BLaER1 treated with 17β-estradiol and CSF1 and Interleukin-3, amounts not matched to agents 10 nM and 100 nM (cell line): Measurements from ENCODE around the gene DDX41.
A peak's percentile ranks its signal among the peaks of the same experiment; 100 is the strongest.
"Not testable (repeated sequence)": the region's sequence is repeated elsewhere in the genome, so short reads cannot be mapped to it uniquely, and the experiment has no call there.

ENCODE experiments used
- H3K27ac ChIP-seq, 11 experiments: shearing (Covaris generic); formaldehyde crosslinking; 2 replicates each; pipeline ENCODE4 v1.8.1; 2022
- H3K27me3 ChIP-seq, 11 experiments: shearing (Covaris generic); formaldehyde crosslinking; 2 replicates each; pipeline ENCODE4 v1.8.1; 2022
- H3K36me3 ChIP-seq, 11 experiments: shearing (Covaris generic); formaldehyde crosslinking; 2 replicates each; pipeline ENCODE4 v1.8.1; 2022
- H3K4me1 ChIP-seq, 10 experiments: shearing (Covaris generic); formaldehyde crosslinking; 2 replicates each; pipeline ENCODE4 v1.8.1; 2022
- H3K4me2 ChIP-seq, 11 experiments: shearing (Covaris generic); formaldehyde crosslinking; 2 replicates each; pipeline ENCODE4 v1.8.1; 2022
- H3K4me3 ChIP-seq, 10 experiments: shearing (Covaris generic); formaldehyde crosslinking; 2 replicates each; pipeline ENCODE4 v1.8.1; 2022
- H3K9ac ChIP-seq, 11 experiments: shearing (Covaris generic); formaldehyde crosslinking; 2 replicates each; pipeline ENCODE4 v1.8.1; 2022
- H3K9me3 ChIP-seq, 11 experiments: shearing (Covaris generic); formaldehyde crosslinking; replicated peaks in 1 of 11; 2 replicates each; pipeline ENCODE4 v1.8.1; 2022
- H4K20me1 ChIP-seq, 11 experiments: shearing (Covaris generic); formaldehyde crosslinking; 2 replicates each; pipeline ENCODE4 v1.8.1; 2022
- Cebpa-rat ChIP-seq, 11 experiments: shearing (Covaris generic); IDR thresholded peaks; 2 replicates each; pipeline ENCODE4 v1.8.1; 2022

The DDX41 gene

GRCh38 chr5:177542816-177543465 is 26.2 kb upstream of the DDX41 start:
- Histone ChIP-seq H3K27ac (peak overlapping the region in 5 of 11 experiments; percentile 25 to 83 (median 75); a peak in 6 of 22 replicates), H3K4me3 (no peak overlapping the region), H3K4me1 (peaks cover 18 to 50% (median 40%) of the 10 kb centered on the region in 10 experiments), H3K4me2 (no peak overlapping the region), H3K9me3 (no peaks in the 10 kb centered on the region), H3K27me3 (no peaks in the 10 kb centered on the region), H3K9ac (no peak overlapping the region), H4K20me1 (peaks cover 55 to 100% (median 93%) of the 10 kb centered on the region in 11 experiments), H3K36me3 (peaks cover 38 to 93% (median 70%) of the 10 kb centered on the region in 11 experiments)
- no peak for TF ChIP-seq Cebpa-rat (IDR thresholded peaks at IDR 0.05)

GRCh38 chr5:177540438-177540837 is 23.7 kb upstream of the DDX41 start:
- no peak overlapping the region for H3K4me2 ChIP-seq
- peaks cover 7 to 26% (median 16%) of the 10 kb centered on the region in 10 experiments for H3K4me1 ChIP-seq
- no peak overlapping the region for H3K9ac ChIP-seq
- no peak overlapping the region for H3K4me3 ChIP-seq
- no peaks in the 10 kb centered on the region for H3K27me3 ChIP-seq
- H4K20me1 ChIP-seq: peaks cover 62 to 100% (median 88%) of the 10 kb centered on the region in 11 experiments
- H3K27ac ChIP-seq: no peak overlapping the region
- no peaks in the 10 kb centered on the region for H3K9me3 ChIP-seq
- H3K36me3 ChIP-seq: peaks cover 63 to 96% (median 89%) of the 10 kb centered on the region in 11 experiments
- TF ChIP-seq Cebpa-rat (IDR thresholded peaks at IDR 0.05): no peak

DNA sequence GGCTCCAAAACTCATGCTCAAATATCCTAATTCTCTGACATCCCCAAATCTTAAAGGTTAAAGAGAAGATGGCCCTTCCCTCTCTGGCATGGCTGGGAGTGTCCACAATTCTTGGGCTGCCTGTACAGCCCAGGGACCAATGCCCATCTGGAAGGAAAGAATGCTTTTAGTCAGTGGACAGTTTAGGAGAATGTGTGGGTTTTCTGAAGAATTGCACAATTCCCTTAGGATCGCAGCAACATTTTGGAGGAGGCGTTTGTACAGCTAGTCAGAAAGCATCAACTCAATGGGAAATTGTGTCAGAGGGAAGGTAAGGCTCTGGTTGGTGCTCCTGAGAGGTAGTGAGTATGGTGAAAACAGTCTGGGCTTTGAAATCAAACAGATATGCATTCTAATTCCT is 22.6 kb upstream of the DDX41 start:
- no peak overlapping the region for H3K4me2 ChIP-seq
- H3K36me3 ChIP-seq: peaks cover 73 to 99% (median 93%) of the 10 kb centered on the region in 11 experiments
- no peak overlapping the region for H3K27ac ChIP-seq
- H3K4me1 ChIP-seq: peaks cover 0 to 16% (median 6%) of the 10 kb centered on the region in 10 experiments; a peak in 12 of 20 replicates
- TF ChIP-seq Cebpa-rat (IDR thresholded peaks at IDR 0.05): peak in 2 of 11 experiments; percentile 27 to 43; a peak in 1 of 22 replicates
- no peaks in the 10 kb centered on the region for H3K27me3 ChIP-seq
- peaks cover 62 to 99% (median 83%) of the 10 kb centered on the region in 11 experiments for H4K20me1 ChIP-seq
- H3K4me3 ChIP-seq: no peak overlapping the region
- peak overlapping the region in 1 of 11 experiments; percentile 14; a peak in 1 of 22 replicates for H3K9ac ChIP-seq
- no peaks in the 10 kb centered on the region for H3K9me3 ChIP-seq

DNA sequence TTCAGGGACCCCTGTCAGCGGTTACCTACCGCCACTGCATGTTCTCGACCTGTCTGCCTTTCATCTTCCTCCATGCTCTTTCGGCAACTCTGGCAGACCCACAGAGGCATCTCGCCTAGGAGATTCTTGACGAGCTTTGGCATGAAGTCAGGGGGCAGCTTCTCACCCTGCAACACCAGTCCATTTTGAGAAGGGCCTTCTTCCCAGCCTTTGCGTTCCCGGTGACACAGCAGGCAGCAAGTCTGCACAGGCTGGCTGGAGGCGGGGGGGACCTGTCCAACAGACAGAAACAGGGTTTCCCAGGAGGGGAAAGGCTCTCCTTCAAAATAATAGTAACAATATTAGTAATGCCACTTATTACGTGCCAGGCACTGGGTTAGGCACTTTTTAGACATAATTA is 22.1 kb upstream of the DDX41 start:
- H3K4me1 ChIP-seq: peaks cover 0 to 10% (median under 1%) of the 10 kb centered on the region in 10 experiments; a peak in 6 of 20 replicates
- peak overlapping the region in 1 of 11 experiments; percentile 6; a peak in 1 of 22 replicates for H3K27ac ChIP-seq
- H4K20me1 ChIP-seq: peaks cover 63 to 99% (median 83%) of the 10 kb centered on the region in 11 experiments
- H3K27me3 ChIP-seq: no peaks in the 10 kb centered on the region
- no peak overlapping the region for H3K4me2 ChIP-seq
- H3K9me3 ChIP-seq: no peaks in the 10 kb centered on the region
- no peak for TF ChIP-seq Cebpa-rat (IDR thresholded peaks at IDR 0.05)
- H3K4me3 ChIP-seq: no peak overlapping the region
- H3K36me3 ChIP-seq: peaks cover 75 to 100% (median 95%) of the 10 kb centered on the region in 11 experiments
- H3K9ac ChIP-seq: no peak overlapping the region

DNA sequence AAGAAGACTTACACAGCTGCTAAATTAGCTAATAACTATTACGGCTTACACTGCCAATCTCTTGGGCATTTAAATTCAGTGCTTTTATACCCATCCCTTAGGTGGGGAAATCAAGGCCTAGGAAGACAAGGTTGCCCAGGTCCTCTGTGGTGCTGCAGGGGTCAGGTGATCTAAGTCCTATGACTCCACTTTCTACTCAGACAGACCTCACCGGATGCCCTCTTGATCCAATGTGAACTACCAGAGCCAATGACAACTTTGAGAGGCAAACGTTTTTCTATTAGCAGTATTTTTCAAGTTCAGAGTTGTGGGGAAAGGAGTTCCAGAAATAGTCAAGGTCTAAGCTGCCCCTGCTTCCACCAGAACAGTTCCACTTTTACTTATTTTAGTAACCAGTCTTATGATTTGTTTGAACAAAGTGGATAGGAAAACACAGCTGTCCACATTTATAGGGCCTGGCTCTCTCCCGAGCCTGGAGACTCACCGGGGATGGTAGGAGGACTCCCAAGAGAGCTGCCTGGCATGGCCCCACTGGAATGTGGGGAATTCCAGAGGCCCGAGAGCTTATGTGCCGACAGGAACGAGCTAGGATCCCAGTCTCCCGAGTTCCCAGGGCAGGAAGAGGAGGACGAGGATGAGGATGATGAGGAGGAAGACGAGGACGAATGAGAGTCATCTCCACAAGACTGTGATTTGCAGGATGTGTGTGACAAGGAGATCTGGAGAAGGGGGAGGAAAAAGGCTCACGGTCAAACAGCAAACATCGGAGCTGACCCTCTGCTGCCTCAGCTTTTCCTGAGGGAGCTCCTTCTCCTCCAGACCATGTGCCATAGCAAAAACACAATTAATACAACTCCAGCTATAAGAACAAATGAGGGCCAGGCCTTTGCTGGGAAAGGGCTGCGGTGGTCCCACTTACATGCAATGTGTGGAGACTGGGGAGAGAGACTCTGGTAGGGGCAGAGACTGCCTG is 20.9 kb upstream of the DDX41 start:
- H3K4me2 ChIP-seq: no peak overlapping the region

GRCh38 chr5:177536386-177536785 is 19.6 kb upstream of the DDX41 start:
- no peak overlapping the region for H3K4me2 ChIP-seq
- peaks cover 55 to 99% (median 87%) of the 10 kb centered on the region in 11 experiments; a peak in 21 of 22 replicates for H4K20me1 ChIP-seq
- no peak overlapping the region for H3K4me3 ChIP-seq
- peaks cover 0 to 6% (median 0%) of the 10 kb centered on the region in 10 experiments; a peak in 2 of 20 replicates for H3K4me1 ChIP-seq
- no peaks in the 10 kb centered on the region for H3K9me3 ChIP-seq
- no peak overlapping the region for H3K27ac ChIP-seq
- peaks cover 82 to 100% (median 94%) of the 10 kb centered on the region in 11 experiments for H3K36me3 ChIP-seq
- H3K27me3 ChIP-seq: no peaks in the 10 kb centered on the region
- TF ChIP-seq Cebpa-rat (IDR thresholded peaks at IDR 0.05): no peak
- H3K9ac ChIP-seq: no peak overlapping the region

More for the DNA sequence above, 20.9 kb upstream of the DDX41 start:
- Histone ChIP-seq H3K4me1 (peaks cover 0 to 6% (median 0%) of the 10 kb centered on the region in 10 experiments; a peak in 2 of 20 replicates), H4K20me1 (peaks cover 60 to 99% (median 83%) of the 10 kb centered on the region in 11 experiments; a peak in 21 of 22 replicates), H3K27me3 (no peaks in the 10 kb centered on the region), H3K27ac (no peak overlapping the region), H3K9me3 (no peaks in the 10 kb centered on the region), H3K4me3 (no peak overlapping the region), H3K36me3 (peaks cover 77 to 100% (median 93%) of the 10 kb centered on the region in 11 experiments), H3K9ac (peak overlapping the region in 1 of 11 experiments; percentile 24; a peak in 1 of 22 replicates)
- TF ChIP-seq Cebpa-rat (IDR thresholded peaks at IDR 0.05): no peak

- TF ChIP-seq Cebpa-rat (IDR thresholded peaks at IDR 0.05): no peak
- peaks cover 89 to 100% (median 96%) of the 10 kb centered on the region in 11 experiments for H3K36me3 ChIP-seq
These were observed 18.4 kb upstream of the DDX41 start for GRCh38 chr5:177535125-177535524.

DNA sequence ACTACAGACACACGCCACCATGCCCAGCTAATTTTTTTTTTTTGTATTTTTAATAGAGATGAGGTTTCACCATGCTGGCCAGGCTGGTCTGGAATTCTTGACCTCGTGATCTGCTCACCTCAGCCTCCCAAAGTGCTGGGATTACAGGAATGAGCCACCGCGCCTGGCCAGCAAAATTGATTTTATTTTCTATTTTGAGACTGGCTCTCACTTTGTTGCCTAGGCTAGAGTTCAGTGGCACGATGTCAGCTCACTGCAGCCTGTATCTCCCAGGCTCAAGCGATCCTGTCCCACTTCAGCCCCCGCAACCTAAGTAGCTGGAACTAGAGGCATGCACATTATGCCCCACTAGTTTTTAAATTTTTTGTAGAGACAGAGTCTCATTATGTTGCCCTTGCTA is 17.7 kb upstream of the DDX41 start:
- H3K27me3 ChIP-seq, H3K9ac ChIP-seq, H3K4me3 ChIP-seq, H3K9me3 ChIP-seq, H3K4me2 ChIP-seq, H3K27ac ChIP-seq, H3K4me1 ChIP-seq: not testable (repeated sequence)
- peaks cover 48 to 97% (median 81%) of the 10 kb centered on the region in 11 experiments; a peak in 21 of 22 replicates for H4K20me1 ChIP-seq
- peaks cover 95 to 100% (median 98%) of the 10 kb centered on the region in 11 experiments for H3K36me3 ChIP-seq

More at GRCh38 chr5:177535125-177535524, 18.4 kb upstream of the DDX41 start:
- Histone ChIP-seq H3K4me1 (peaks cover 0 to 6% (median 0%) of the 10 kb centered on the region in 10 experiments; a peak in 1 of 20 replicates), H4K20me1 (peaks cover 51 to 97% (median 81%) of the 10 kb centered on the region in 11 experiments; a peak in 21 of 22 replicates), H3K9ac (no peak overlapping the region), H3K4me3 (no peak overlapping the region), H3K9me3 (no peaks in the 10 kb centered on the region), H3K27me3 (no peaks in the 10 kb centered on the region), H3K27ac (no peak overlapping the region), H3K4me2 (no peak overlapping the region)
